ENCODE data around the gene GRIK4.

GRCh38 chr11:120703358-120704152 lies 192.0 kb downstream of the GRIK4 start:
- TF ChIP-seq POLR2AphosphoS5 (IDR thresholded peaks at IDR 0.05) = no peak
- TF ChIP-seq CTCF (IDR thresholded peaks at IDR 0.05) = no peak
- TF ChIP-seq POLR2A (IDR thresholded peaks at IDR 0.05) = no peak
